Stimulated activated CD4-positive, alpha-beta T cell treated with anti-CD3 and anti-CD28 coated beads, Interleukin-2, amount 100 ng/mL, for 24 hours (primary cell): Measurements from ENCODE around the gene STRIP2.
"Not testable (repeated sequence)": the region's sequence is repeated elsewhere in the genome, so short reads cannot be mapped to it uniquely, and the experiment has no call there.

Experiments used
- DNase-seq, 2 donors: peaks; one replicate each; pipeline ENCODE4 v3.0.0-alpha.2; 2020

The STRIP2 gene

DNA sequence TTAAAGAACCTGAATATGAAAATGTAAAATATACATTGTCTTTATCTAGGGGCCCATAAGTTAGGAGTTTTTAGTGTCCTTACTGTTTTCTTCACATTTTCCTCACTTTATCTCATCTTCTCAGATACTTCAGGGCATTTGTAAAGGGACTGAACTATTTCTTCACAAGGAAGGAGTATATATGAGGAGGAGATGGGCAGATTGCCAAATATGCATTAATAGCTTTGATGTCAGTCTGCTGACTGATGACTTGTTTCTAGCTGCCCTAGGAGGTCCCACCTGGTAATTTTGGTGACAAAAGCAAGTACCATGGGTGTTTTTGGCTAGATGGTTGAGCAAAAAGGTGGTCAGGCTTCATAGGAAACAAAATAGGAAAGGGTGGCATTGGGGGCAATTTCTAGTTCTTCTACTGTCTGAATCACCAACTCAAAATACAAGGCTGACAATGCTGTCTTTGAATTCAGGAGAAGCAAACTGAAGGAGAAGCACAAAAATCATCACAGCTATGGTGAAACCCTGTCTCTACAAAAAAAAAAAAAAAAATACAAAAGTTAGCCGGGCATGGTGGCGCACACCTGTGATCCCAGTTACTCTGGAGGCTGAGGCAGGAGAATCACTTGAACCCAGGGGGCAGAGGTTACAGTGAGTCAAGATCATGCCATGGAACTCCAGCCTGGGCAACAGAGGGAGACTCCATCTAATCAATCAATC, 10.4 kb upstream of the STRIP2 start:
- no peak for DNase-seq

- no peak for DNase-seq
Measured at GRCh38 chr7:129426482-129426881, 7.8 kb upstream of the STRIP2 start.

- DNase-seq, result no peak
Measured at GRCh38 chr7:129427526-129428045, 6.6 kb upstream of the STRIP2 start.

DNA sequence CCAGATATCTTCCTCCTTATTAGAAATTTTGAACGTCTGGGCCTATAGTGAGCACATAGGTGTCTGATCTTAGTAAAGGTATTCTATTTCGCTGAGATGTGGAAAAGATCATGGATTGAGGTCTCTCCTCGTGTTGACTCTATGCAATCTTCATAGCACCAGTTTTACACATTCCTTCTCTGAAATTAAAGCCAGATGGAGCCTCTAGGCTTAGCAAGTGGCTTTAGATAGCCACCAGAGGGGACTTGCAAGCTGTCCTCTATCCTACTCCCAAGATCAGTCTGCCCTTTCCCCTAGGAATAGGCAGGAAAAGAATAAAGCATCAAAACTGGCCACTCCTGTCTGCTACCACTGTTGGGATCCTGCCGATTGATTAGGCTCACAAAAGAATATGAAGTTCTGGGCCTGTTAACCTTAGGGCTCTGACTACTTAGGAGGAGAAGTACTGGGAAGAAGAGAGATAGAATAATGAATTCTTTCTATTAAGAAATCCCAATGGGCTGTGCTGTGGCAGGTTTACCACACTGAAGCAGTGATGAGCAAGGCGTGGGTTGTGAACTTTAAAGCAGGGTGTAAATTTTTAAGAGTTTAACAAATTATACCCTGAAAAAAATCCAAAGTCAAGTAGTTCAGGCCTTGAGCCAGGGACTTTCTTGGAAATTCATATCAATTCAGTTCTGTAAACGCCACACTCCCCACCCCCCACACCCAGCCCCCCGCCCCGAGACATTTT, 2.2 kb upstream of the STRIP2 start:
- DNase-seq, result no peak

GRCh38 chr7:129434675-129435318, 565 bp downstream of the STRIP2 start:
- peak in 1 of 2 donors; percentile 20 for DNase-seq

DNA sequence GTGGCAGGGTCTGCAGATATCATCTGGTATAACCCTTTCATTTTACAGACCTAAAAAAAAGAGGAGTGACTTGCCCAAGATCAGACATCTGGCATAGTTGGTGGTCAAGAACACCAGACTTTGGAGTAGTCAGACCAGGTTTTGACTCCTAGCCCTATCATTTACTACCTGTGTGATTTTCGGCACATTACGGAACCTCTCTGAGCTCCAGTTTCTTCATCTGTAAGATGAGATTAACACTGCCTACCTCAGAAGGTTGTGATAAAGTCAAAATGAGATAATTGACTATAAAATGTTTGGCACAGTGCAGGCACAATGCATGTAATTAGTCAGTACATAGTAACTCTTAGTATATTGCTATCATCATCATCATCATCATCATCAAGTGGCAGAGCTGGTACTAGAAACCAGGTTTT, 1.2 kb downstream of the STRIP2 start:
- no peak for DNase-seq

DNA sequence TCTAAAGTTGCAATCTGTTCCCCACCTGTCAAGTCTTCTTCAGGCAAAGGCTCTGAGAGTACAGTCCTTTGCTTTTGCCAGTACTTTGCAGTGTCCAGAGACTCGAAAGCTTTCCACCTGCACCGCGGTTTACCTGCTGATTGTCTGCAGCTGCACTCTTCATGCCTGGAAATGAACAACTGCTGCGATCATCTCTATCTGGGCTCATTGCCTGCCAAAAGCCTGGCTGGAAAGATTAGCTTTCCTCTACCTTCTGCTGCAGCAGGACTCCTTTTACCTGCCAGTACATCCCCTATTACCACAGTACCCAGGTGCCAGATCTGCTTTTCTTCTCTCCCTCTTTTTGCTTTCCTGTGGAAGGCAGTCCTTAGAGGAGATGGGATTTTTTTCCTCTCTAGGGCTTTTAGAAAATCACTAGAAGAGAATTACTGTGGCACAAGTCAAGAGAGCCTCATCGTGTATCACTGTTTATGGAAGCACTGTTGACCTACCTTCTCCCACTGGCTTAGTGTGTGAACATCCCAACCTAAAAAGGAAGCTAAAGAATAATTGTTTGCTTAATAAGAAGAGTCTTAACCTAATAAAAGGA, 2.2 kb downstream of the STRIP2 start:
- no peak for DNase-seq

GRCh38 chr7:129437190-129437589, 3.0 kb downstream of the STRIP2 start:
- DNase-seq, result no peak

- no peak for DNase-seq
Measured at GRCh38 chr7:129438281-129438838, 4.1 kb downstream of the STRIP2 start.

GRCh38 chr7:129438839-129439651, 4.8 kb downstream of the STRIP2 start:
- peak; percentile 70 to 76 for DNase-seq

GRCh38 chr7:129439963-129440625, 5.9 kb downstream of the STRIP2 start:
- no peak for DNase-seq

- no peak for DNase-seq
Measured at GRCh38 chr7:129443612-129444011, 9.4 kb downstream of the STRIP2 start.

DNA sequence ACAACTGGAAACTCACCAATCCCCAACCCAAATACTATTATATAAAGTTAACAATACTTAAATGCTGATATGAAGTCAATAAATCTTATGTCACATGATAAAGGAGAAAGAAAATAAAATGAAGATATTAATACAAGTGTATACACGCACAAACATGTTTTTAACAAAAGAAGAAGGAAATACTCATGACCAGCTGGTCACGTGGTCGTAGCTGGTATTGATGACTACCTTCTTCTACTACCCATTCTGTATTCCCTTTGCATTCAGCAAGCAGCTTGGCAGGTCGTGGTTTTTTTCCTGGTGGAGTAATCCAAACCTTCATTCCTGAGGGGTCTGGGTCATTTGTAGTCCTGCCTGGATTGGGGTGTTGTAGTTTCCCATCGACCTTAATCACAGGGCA, 10.5 kb downstream of the STRIP2 start:
- DNase-seq, result not testable (repeated sequence)

DNA sequence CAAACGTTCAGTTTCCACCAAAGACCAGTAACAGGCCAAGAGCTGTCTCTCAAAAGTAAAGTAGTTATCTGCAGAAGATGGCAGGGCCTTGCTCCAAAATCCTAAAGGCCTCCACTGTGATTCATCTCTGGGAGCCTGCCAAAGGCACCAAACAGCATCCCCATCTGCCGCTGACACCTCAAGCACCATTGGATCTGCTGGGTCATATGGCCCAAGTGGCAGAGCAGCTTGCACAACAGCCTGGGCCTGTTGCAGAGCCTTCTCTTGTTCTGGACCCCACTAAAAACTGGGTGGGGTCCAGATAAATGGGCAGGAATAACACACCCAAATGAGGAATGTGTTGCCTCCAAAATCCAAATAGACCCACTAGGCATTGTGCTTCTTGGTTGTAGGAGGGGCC, 12.7 kb downstream of the STRIP2 start:
- DNase-seq, result not testable (repeated sequence)

DNA sequence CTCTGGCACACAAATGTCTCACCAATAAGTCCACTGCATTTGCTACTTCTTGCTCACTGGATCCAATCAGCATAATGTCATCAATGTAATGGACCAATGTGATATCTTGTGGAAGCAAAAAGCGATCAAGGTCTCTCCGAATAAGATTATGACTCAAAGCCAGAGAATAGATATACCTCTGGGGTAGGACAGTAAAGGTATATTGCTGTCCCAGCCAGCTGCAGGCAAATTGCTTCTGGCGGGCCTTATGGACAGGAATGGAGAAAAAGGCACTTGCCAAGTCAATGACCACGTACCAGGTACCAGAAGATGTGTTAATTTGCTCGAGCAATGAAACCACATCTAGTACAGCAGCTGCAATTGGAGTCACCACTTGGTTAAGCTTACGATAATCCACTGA, 13.2 kb downstream of the STRIP2 start:
- not testable (repeated sequence) for DNase-seq

- DNase-seq, result not testable (repeated sequence)
Measured at GRCh38 chr7:129448608-129449007, 14.4 kb downstream of the STRIP2 start.

DNA sequence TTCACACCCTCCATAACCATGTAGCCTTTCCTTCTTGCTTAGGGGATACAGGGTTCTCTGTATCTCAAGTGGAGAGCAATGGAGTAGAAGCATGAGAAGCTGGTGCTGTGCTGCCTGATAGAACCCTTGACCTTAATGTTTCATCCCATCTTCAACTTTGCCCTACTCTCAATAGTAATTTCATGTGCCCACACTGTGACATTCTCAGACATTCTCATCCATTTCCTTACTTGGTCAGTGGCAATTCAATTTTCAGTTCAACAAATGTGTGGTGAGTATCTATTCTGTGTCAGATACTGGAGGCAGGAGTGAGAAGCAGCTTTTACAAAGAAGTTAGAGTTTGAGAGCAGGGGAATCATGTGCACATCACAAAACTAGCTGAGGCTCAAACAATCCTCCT, 16.1 kb downstream of the STRIP2 start:
- DNase-seq, result no peak

- DNase-seq, result no peak
Measured at GRCh38 chr7:129452589-129453231, 18.5 kb downstream of the STRIP2 start.

GRCh38 chr7:129453510-129454248, 19.4 kb downstream of the STRIP2 start:
- no peak for DNase-seq

DNA sequence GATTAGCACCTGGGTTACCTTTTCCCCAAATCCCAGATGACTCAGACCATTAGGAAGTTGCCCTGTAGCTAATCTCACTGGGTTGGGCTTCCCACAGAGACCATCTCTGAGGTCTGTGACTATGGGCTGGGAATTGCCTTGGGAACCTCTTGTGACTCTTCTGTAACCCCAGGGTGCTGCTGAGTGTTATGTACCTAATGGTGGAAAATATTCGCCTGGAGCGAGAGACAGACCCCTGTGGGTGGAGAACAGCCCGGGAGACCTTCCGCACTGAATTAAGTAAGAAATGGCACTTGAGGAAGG, 20.0 kb downstream of the STRIP2 start:
- DNase-seq, result no peak
